Activated CD8-positive, alpha-beta T cell treated with anti-CD3 and anti-CD28 coated beads for 36 hours (primary cell): Measurements from ENCODE around the gene PRKAR1A. TPM values are rescaled to one million over a fixed set of nuclear protein-coding genes. Genes with fewer than 3 reads are reported as not detected.

Source experiments
- ATAC-seq: fragments of 200-7000 bp; cut with Tn5 transposase; one replicate; pipeline ENCODE4 v1.10.0; 2021; ENCODE audit warnings: mild to moderate bottlenecking, moderate library complexity
- CTCF ChIA-PET: fragments of 350-600 bp; sonication (Branson Sonifier 250); formaldehyde crosslinking; loops from one replicate; lab custom pipeline; 2021; ENCODE audit warnings: antibody characterized with exemption; lab: Charles Lee
- POLR2A ChIA-PET: fragments of 350-600 bp; sonication (Branson Sonifier 250); formaldehyde crosslinking; loops from one replicate; lab custom pipeline; 2021; ENCODE audit warnings: antibody characterized with exemption; lab: Charles Lee
- DNase-seq: peaks from one replicate; pipeline ENCODE4 v3.0.0-alpha.2; 2020
- H3K27ac Mint-ChIP-seq: one replicate; pipeline ENCODE4 v1.8.0; 2021; ENCODE audit warnings: mild to moderate bottlenecking, mixed read lengths
- H3K27me3 Mint-ChIP-seq: one replicate; pipeline ENCODE4 v1.8.0; 2021; ENCODE audit warnings: mixed read lengths
- H3K36me3 Mint-ChIP-seq: one replicate; pipeline ENCODE4 v1.8.0; 2021; ENCODE audit warnings: low read depth, mixed read lengths
- H3K4me1 Mint-ChIP-seq: one replicate; pipeline ENCODE4 v1.8.0; 2021; ENCODE audit warnings: low read depth, mixed read lengths
- H3K4me3 Mint-ChIP-seq: one replicate; pipeline ENCODE4 v1.8.0; 2021; ENCODE audit warnings: mild to moderate bottlenecking, moderate library complexity, mixed read lengths
- H3K9me3 Mint-ChIP-seq: one replicate; pipeline ENCODE4 v1.8.0; 2021; ENCODE audit warnings: mixed read lengths
- intact Hi-C: fragments of 100-400 bp; cut with micrococcal nuclease; formaldehyde crosslinking; loops from one replicate; pipeline ENCODE4 v1.10.0; 2022
- total RNA-seq, 2 experiments: library from RNA; stranded (reverse); gene quantifications; one replicate each; pipeline ENCODE4 v1.2.3, GENCODE V29; 2021
- TF ChIP-seq, protein P1 (sequence below): fragments of 200-600 bp; IDR thresholded peaks from one replicate; pipeline ENCODE4 v1.8.0; 2022; ENCODE audit warnings: antibody characterized with exemption, mild to moderate bottlenecking

The PRKAR1A gene
- total RNA-seq, 2 experiments from 2014 or later = 157 to 168 TPM

DNA sequence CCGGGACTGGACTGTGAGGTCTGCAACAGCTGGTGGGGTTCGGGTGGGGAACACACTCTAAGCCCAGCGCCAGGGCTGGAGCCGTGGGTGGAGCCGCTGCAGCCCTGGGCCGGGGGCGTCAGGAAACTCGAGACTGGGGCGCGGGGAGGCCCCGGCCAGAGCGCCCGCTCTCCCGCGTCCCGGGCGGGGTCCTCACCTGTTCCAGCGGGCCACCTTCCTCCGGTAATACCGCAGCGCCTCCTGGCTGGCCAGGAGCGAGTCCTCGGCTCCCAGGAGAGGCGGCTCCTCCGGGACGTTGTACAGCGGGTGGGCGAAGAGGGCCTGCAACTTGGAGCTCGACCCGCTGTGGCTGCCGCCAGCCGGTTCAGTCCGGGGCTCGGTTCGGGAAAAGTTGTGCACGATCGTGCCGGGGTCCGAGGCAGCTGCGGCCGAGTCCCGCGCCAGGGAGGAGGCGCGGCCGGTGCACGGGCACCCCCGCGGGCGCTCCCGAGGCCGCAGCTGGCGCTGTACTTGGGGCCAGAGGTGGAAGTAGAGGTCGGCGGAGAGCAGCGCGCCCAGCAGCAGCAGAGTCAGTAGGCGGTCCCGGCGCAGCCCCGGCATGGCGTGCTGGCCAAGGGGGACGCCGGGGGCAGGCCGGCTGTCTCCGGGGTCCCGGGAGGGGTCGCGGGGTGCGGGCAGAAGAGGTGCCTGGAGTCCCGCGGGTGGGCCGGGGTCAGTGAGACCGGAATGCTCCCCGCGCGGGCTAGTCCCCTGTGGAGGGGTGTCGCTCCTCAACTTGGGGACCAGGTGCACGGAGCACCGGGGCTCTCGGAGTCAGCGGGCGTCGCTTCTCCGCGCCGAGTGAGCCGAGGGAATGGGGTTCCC, 88.1 kb downstream of the PRKAR1A start:
- H3K36me3 Mint-ChIP-seq = no peaks in the 10 kb centered on the region
- peak overlapping the region; percentile 51 for H3K4me3 Mint-ChIP-seq
- peak; percentile 58 for ATAC-seq
- no peak overlapping the region for H3K27ac Mint-ChIP-seq
- DNase-seq = peak; percentile 7
- POLR2A ChIA-PET = no interaction called here
- CTCF ChIA-PET = interaction anchor here (0.7 kb wide), 1 partner anchor 14 kb away, joined by 3 read pairs; no protein-coding TSS in a partner anchor
- peaks cover 20% of the 10 kb centered on the region for H3K4me1 Mint-ChIP-seq
- H3K27me3 Mint-ChIP-seq = peaks cover 53% of the 10 kb centered on the region
- intact Hi-C loops = no loop called here
- no peaks in the 10 kb centered on the region for H3K9me3 Mint-ChIP-seq
- TF ChIP-seq, protein P1, sequence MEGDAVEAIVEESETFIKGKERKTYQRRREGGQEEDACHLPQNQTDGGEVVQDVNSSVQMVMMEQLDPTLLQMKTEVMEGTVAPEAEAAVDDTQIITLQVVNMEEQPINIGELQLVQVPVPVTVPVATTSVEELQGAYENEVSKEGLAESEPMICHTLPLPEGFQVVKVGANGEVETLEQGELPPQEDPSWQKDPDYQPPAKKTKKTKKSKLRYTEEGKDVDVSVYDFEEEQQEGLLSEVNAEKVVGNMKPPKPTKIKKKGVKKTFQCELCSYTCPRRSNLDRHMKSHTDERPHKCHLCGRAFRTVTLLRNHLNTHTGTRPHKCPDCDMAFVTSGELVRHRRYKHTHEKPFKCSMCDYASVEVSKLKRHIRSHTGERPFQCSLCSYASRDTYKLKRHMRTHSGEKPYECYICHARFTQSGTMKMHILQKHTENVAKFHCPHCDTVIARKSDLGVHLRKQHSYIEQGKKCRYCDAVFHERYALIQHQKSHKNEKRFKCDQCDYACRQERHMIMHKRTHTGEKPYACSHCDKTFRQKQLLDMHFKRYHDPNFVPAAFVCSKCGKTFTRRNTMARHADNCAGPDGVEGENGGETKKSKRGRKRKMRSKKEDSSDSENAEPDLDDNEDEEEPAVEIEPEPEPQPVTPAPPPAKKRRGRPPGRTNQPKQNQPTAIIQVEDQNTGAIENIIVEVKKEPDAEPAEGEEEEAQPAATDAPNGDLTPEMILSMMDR = no peak

Other genes starting within 250 kb of the PRKAR1A start
- 1 to 10 TPM; 2.3 to 2.8 TPM for gene SLC16A6, start 221.3 kb upstream of the PRKAR1A start, total RNA-seq
- 1 to 10 TPM; 7.2 to 8.4 TPM for gene ARSG, start 220.9 kb upstream of the PRKAR1A start, total RNA-seq
- gene WIPI1, start 54.9 kb upstream of the PRKAR1A start, total RNA-seq = 10 to 100 TPM; 11.3 to 13.1 TPM
- not detected for gene FAM20A, start 88.9 kb downstream of the PRKAR1A start, total RNA-seq